Measurements from ENCODE around the gene CCDC91.
A peak's percentile ranks its signal among the peaks of the same experiment; 100 is the strongest.

Gene CCDC91

DNA sequence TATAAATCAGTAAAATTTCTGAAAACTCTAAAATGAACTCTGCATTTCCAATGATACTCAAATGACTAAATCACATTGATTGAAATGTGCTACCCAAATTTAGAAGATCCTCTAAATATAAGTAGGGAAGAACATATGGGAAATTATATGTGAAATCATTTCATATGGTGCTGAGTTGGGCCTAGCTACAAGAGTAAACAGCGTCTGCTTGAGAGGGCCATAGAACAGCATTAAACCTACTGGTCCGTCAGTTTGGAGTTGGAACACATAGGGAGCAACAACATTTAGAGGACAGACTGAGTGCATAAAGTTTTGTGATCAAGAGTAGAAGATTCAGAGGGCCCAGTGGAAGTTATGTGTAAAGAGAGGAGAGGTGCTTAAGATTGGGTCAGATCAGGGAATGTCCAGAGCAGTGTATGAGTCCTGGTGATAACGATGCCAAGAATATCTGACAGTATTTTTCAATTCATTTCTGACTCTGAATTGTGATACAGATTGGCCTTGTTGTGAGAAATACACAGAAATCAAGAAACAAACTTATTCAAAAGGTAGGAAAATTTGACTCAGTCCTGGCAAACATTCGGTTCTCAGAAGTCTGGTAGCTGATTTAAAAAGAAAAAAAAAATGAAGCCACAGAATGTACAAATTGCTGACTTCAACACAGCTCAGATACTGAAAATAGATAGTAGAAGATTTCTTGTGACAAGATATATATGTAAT is 362.2 kb downstream of the CCDC91 start:
- DNase-seq = no peak

GRCh38 chr12:28555748-28556147 is 365.5 kb downstream of the CCDC91 start:
- DNase-seq = no peak

GRCh38 chr12:28558250-28558649 is 368.0 kb downstream of the CCDC91 start:
- DNase-seq = no peak

DNA sequence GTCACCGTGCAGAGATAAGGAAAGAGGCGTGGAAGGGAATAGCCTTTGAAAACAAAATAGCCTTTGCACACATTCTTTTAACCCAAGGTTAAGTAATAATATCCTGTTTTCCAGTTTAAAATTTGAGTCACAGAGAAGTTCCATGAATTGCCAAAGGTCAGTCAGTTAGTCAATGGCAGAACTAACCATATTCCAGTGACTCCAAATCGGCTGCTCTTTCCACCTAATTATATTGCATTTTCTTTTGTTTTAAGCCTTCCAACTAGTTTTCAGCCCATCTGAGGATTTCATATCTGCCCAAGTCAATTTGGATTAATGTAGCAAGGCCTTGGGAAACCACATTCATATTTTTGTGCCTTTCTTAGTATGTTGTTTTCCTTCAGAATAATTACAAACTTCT is 373.0 kb downstream of the CCDC91 start:
- no peak for DNase-seq

DNA sequence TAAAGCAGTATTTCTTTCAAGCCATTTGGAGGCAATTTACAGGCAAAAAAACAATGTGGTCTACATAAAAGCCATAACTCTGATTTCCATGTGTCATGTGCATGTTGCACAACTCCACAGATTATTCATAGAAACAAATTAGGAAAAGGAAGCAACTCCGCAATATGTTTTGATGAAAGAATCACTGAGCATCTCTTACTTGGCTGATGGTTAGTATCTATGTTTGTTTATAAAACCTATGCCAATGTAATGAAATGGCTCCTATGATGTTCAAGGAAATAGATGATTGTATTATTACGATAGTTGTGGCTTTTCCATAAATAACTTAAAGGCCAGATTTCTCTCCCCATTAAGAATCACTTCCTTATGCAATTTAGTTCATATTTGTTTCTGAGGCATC is 373.7 kb downstream of the CCDC91 start:
- no peak for DNase-seq

DNA sequence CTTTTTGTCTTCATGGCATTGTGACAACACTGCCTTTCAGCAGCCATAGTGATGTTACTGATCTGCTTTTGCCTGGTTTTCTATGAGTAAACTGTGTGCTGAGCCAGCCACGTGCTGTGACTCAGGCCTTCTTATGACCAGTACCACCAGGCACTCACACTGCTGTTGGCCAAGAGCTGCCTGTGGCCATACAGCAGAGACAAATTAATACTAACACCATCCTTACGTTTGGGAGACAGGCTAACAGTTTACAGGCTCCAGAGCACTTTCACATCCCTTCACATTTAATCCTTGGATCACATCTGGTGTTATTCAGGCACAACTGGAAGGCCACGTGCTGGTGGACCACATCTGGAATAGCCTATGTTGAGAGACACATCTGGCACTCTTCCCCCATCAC is 377.9 kb downstream of the CCDC91 start:
- DNase-seq = no peak

DNA sequence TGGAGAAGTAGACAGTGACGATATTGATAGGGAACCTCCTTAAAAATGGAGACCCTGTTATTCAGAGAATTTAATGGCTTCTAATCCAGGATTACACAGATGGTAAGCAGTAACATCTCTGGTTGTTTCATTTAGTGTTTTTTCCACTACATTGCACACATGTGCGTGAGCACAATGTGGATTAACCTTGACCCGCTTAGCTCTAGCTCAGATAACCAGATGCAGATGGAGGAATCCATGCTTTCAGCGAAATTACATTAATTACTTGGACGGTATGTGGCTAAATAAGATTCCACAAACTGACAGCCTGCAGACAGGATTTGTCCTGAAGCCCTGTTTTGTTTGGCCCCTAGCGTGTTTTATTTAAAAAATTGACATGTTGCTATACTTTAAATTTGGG is 378.4 kb downstream of the CCDC91 start:
- no peak for DNase-seq

- DNase-seq = no peak
These were observed 379.6 kb downstream of the CCDC91 start for GRCh38 chr12:28569698-28570411.

- no peak for DNase-seq
These were observed 380.6 kb downstream of the CCDC91 start for GRCh38 chr12:28570811-28571210.

DNA sequence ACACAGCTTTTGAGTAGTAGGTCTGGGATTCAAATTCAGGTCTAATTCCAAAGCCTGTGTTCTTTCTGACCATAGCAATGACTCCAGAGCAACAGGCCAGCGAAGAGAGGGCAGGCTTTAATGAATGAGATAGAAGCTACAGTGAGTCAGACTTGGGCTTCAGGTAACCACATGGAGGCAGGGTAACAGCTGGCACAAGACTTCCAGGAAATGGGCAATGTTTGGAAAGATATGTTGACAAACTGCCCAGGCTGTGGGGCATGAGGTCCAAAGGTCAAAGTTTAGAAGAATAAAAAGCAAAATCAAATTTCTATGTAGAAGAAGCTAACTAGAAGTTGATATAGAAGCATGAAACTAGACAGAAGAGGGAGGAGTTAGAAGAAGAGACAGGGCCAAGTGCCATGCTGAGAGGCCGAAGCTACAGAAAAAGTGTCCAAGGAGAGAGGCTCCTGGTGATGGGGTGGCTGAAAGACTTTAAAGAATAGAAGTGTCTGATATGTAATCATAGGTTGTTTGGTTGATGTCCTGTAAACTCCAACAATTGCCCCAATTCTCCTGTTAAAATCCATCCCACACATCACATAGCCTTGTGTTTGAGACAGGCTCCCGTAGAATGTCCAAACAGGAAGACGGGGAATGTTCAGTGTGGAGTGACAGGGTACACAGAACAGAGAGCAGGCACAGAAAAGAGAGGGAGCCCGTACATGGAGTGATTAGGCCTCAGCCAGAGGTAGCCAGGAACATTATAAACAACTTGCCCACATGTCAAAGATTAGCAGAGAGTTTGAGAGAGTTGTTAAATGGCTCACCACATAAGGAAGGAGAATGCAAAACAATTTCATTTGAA is 384.7 kb downstream of the CCDC91 start:
- no peak for DNase-seq

- no peak for DNase-seq
These were observed 385.4 kb downstream of the CCDC91 start for GRCh38 chr12:28575593-28576205.

DNA sequence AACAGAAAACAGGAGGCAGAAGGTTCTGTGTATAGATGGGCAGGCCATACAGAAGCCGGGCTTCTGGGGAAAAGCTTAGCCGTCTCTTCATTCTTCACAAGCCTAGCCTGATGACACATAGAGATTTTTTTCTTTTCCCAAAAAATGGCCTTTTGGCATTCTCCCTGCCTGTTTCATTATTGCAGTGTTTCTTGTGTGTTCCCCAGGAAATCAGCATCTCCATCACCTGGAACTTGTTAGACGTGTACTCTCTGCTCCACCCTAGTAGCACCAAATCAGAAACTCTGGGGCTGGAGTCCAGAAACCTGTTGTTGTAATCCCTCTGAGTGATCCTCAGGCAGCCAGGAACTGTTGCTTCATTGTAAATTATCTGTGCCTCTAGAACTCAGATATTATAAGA is 388.1 kb downstream of the CCDC91 start:
- no peak for DNase-seq

DNA sequence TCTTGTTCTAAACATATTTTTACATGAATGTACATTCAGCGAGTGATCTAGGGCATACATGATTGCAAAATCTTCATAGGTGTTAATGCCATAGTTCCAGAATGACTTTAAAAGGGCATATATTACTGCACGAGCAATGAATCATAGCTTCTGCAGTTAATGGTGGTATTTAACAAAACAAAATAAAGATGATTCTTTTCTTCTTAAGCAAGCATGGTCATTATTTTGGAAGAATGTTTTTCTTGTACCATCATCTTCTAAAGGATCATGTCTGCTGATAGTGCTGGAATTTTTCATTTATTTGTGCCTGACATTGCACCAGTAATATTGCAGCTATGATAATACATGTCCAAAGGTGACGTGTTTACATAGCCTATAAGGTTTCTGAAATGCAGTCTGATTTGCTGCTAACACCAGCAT is 388.6 kb downstream of the CCDC91 start:
- DNase-seq = no peak

GRCh38 chr12:28582672-28583376 is 392.6 kb downstream of the CCDC91 start:
- DNase-seq = no peak

GRCh38 chr12:28583701-28584261 is 393.5 kb downstream of the CCDC91 start:
- DNase-seq = peak; percentile 35

- no peak for DNase-seq
These were observed 394.9 kb downstream of the CCDC91 start for GRCh38 chr12:28585146-28585545.

- DNase-seq = no peak
These were observed 396.2 kb downstream of the CCDC91 start for GRCh38 chr12:28586481-28586880.

GRCh38 chr12:28591831-28592230 is 401.6 kb downstream of the CCDC91 start:
- no peak for DNase-seq

Measured in GDM1 (cell line).